Pancreas (tissue), 10 donors: ENCODE measurements around the gene NKX2-1. TPM values are rescaled to one million over a fixed set of nuclear protein-coding genes. Genes with fewer than 3 reads are reported as not detected.
"Not testable (repeated sequence)": the region's sequence is repeated elsewhere in the genome, so short reads cannot be mapped to it uniquely, and the experiment has no call there.

Experiments used
- ATAC-seq, 4 donors: fragments of 200-7000 bp; cut with Tn5 transposase; one replicate each; pipeline versions ENCODE4 v1.8.0 to v1.9.1; 2020; ENCODE audit warnings: mild to moderate bottlenecking in 4 of 4, moderate library complexity in 4 of 4
- DNase-seq, 6 donors: peaks; one replicate each; pipeline ENCODE4 v3.0.0-alpha.2; 2020
- FAIRE-seq: peaks from 2 replicates; lab custom pipeline; 2012; peaks lifted over from hg19 to GRCh38; lab: Jason Lieb, UNC
- H3K27ac ChIP-seq, 4 donors: fragments of 200-600 bp; sonication (generic); 1 replicate in 3 of 4; 2 replicates in 1 of 4; pipeline versions ENCODE4 v1.5.0 to v1.8.0; 2020
- H3K27me3 ChIP-seq, 4 donors: fragments of 200-600 bp; one replicate each; pipeline ENCODE4 v1.8.0; 2021
- H3K36me3 ChIP-seq, 3 donors: fragments of 200-600 bp; sonication (generic) in 1 of 3; one replicate each; pipeline versions ENCODE4 v1.5.0 to v1.8.0; 2020 to 2021
- H3K4me1 ChIP-seq, 3 donors: fragments of 200-600 bp; one replicate each; pipeline ENCODE4 v1.8.0; 2021
- H3K4me3 ChIP-seq, 4 donors: fragments of 200-600 bp; sonication (generic) in 2 of 4; one replicate each; pipeline versions ENCODE4 v1.5.0 to v1.8.0; 2020 to 2021
- H3K9me3 ChIP-seq, 4 donors: fragments of 200-600 bp; one replicate each; pipeline ENCODE4 v1.8.0; 2021
- WGBS, 2 donors: extraction: QIAGEN DNeasy Blood & Tissue Kit; methylation state at CpG; one replicate each; pipeline ENCODE4 v1.1.7; 2013; 5-methylcytosine and 5-hydroxymethylcytosine counted together
- intact Hi-C, 3 donors: fragments of 100-400 bp; cut with DNase I; formaldehyde crosslinking; loops; one replicate each; pipeline versions ENCODE4 v1.11.1 to v1.14.2; 2022
- polyA plus RNA-seq, 2 donors: library from polyadenylated mRNA; stranded (reverse); fragments of 200-250 nt; gene quantifications; one replicate each; pipeline ENCODE4 v1.2.3, GENCODE V29; 2013
- total RNA-seq, 6 donors: library from RNA; stranded (reverse); fragmentation: NEBNext Ultra II Directional in 4 of 6; extraction: Animal tissue kit (Norgen Biotek cat#: 25700) in 4 of 6; gene quantifications; one replicate each; pipeline versions ENCODE4 v1.2.1 to v1.2.4, GENCODE V29; 2021 to 2023
- TF ChIP-seq, protein P1 (sequence below), 4 donors: fragments of 200-600 bp; sonication (generic) in 3 of 4; IDR thresholded peaks; one replicate each; pipeline versions ENCODE4 v1.5.0 to v1.8.0; 2021; ENCODE audit warnings: antibody characterized with exemption in 4 of 4
- donor health status: healthy with polysubstance abuse.
- donor health status: DM: no; HTN: no; CAD: no; lungs with moderate emphysema.
- donor health status: DM: no; HTN: no; CAD: no.
- donor health status: control.
- donor health status: control.
- donor health status: Bipolar disorder and iron deficiency.
- donor health status: DM: yes; HTN: yes; CAD: no.
- donor health status: DM: no; HTN: no; CAD: no.
- donor health status: DM: no; HTN: no; CAD: no.
- donor health status: DM: yes; HTN: yes; CAD: no.

The NKX2-1 gene
- total and polyA plus RNA-seq, 8 donors: 0.25 TPM; not detected in 7

DNA sequence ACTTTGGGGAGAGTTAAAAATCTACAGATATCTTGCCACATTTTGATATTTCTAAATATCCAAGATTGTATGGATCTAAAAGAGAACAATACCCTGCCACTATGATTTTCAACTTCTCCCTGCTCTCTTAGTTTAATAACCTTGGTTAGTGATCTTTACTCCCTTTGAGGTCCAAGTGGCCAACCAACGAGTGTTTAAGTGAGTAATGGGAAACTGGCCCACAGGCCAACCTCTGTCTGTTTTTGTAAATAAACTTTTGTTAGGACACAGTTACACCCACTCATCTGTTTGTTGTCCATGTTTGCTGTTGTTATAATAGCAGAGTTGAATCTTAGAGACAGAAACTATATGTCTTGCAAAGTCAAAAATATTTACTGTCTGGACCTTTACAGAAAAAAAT is 30.9 kb upstream of the NKX2-1 start:
- H3K36me3 ChIP-seq: no peaks in the 10 kb centered on the region
- 13 to 16% methylated on average over 1 of the region's 1 CpG for WGBS, 2 donors
- ATAC-seq (no peak), FAIRE-seq (no peak), DNase-seq (no peak)
- intact Hi-C loops: loop anchor here in 1 of 3 donors (10.0 kb wide), 1 partner anchor 54 kb away; no protein-coding TSS in a partner anchor
- H3K27ac ChIP-seq: no peak overlapping the region
- peaks cover 0 to 5% (median 0%) of the 10 kb centered on the region in 4 donors for H3K27me3 ChIP-seq
- H3K9me3 ChIP-seq: no peaks in the 10 kb centered on the region
- no peaks in the 10 kb centered on the region for H3K4me1 ChIP-seq
- no peak overlapping the region for H3K4me3 ChIP-seq
- TF ChIP-seq, protein P1, sequence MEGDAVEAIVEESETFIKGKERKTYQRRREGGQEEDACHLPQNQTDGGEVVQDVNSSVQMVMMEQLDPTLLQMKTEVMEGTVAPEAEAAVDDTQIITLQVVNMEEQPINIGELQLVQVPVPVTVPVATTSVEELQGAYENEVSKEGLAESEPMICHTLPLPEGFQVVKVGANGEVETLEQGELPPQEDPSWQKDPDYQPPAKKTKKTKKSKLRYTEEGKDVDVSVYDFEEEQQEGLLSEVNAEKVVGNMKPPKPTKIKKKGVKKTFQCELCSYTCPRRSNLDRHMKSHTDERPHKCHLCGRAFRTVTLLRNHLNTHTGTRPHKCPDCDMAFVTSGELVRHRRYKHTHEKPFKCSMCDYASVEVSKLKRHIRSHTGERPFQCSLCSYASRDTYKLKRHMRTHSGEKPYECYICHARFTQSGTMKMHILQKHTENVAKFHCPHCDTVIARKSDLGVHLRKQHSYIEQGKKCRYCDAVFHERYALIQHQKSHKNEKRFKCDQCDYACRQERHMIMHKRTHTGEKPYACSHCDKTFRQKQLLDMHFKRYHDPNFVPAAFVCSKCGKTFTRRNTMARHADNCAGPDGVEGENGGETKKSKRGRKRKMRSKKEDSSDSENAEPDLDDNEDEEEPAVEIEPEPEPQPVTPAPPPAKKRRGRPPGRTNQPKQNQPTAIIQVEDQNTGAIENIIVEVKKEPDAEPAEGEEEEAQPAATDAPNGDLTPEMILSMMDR (IDR thresholded peaks at IDR 0.05): no peak

DNA sequence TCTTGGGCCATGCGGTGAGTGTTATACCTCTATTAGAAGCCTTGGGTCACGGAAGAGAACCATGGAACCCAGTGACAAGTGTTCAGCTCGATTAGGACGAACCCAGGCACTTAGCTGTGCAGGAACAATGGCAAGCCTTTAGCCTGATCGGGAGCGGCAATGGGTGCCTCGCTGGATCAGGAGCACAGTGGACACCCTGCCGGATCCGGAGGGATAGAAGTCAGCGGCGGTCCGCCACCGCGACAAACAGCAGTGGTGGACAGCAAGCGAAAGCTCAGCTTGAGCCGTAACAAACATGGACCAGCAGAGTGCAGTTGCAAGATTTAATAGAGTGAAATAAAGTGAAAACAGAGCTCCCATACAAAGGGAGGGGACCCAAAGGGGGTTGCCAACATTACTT is 24.2 kb upstream of the NKX2-1 start:
- intact Hi-C loops, H3K36me3 ChIP-seq, H3K27me3 ChIP-seq, H3K9me3 ChIP-seq, DNase-seq, H3K27ac ChIP-seq, ATAC-seq, H3K4me3 ChIP-seq, FAIRE-seq, H3K4me1 ChIP-seq: not testable (repeated sequence)
- 85 to 92% methylated on average over 16 of the region's 16 CpGs for WGBS, 2 donors

DNA sequence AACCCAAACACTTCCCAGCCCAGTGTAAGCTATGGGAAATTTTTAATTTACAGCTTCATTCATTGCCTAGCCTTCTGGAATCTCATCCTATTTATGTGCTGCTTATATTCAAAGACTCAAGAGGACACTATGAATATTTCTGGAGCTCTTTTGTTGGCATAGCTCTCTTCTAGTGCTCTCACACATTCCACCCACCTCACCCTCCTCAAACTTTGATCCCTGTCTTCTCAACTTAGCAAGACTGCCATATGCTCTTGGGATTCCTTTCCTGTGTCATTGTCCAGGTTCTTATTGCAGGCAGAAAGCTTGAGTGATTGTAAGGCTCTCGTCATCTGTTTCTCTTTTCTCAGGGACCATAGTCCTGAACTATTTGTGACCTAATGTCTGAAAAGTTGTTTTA is 18.0 kb upstream of the NKX2-1 start:
- H3K27me3 ChIP-seq: peaks cover 0 to 9% (median 0%) of the 10 kb centered on the region in 4 donors
- intact Hi-C loops: no loop called here

DNA sequence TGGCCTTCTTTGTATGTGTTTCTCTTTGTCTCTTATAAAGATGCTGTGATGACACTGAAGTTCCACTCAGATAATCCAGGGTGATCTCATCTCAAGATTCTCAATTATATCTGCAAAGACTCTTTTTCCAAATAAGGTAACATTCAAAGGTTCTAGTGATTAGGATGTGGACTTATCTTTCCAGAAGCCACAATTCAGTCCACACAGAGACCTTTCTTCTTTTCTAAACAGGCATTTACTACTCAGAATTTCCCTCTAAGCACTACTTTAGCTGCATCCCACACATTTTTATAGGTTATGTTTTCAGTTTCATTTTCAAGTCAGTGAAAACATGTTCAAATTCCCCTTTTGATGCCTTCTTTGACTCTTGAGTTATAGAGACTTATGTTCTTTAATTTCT is 9.0 kb upstream of the NKX2-1 start:
- FAIRE-seq (no peak), ATAC-seq (no peak), DNase-seq (no peak)
- intact Hi-C loops: no loop called here
- Histone ChIP-seq H3K27me3 (peaks cover 0 to 50% (median 6%) of the 10 kb centered on the region in 4 donors), H3K36me3 (no peaks in the 10 kb centered on the region), H3K4me3 (no peak overlapping the region), H3K4me1 (no peaks in the 10 kb centered on the region), H3K27ac (no peak overlapping the region), H3K9me3 (no peaks in the 10 kb centered on the region)
- TF ChIP-seq, protein P1 (IDR thresholded peaks at IDR 0.05): no peak

More for the DNA sequence above, 18.0 kb upstream of the NKX2-1 start:
- TF ChIP-seq, protein P1 (IDR thresholded peaks at IDR 0.05): no peak
- no peak for FAIRE-seq
- WGBS, 2 donors: 47 to 60% methylated on average over 1 of the region's 1 CpG
- H3K36me3 ChIP-seq: no peaks in the 10 kb centered on the region
- ATAC-seq: no peak
- no peak for DNase-seq
- no peak overlapping the region for H3K27ac ChIP-seq
- H3K4me1 ChIP-seq: no peaks in the 10 kb centered on the region
- H3K4me3 ChIP-seq: no peak overlapping the region
- H3K9me3 ChIP-seq: no peaks in the 10 kb centered on the region

DNA sequence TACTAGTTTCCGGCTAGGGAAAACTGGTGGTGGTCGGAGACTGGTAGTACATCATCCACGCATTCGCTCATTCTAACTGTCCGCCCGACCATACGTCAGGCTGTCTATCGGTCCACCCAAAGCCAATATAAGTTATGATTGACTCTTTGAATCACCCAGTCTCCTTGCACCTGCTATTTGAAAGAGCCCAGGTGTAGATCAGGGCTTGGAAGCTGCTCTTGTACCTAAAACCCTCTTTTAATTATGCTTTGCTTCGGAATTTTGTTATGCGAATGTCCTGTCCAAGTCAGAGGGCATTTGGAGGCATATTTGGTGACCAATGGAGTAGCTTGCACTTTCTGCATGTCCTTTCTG is 5.7 kb upstream of the NKX2-1 start:
- Histone ChIP-seq H3K27me3 (peaks cover 3 to 68% (median 9%) of the 10 kb centered on the region in 4 donors), H3K4me1 (peaks cover 0 to 9% (median 7%) of the 10 kb centered on the region in 3 donors), H3K9me3 (no peaks in the 10 kb centered on the region), H3K4me3 (no peak overlapping the region), H3K36me3 (no peaks in the 10 kb centered on the region), H3K27ac (no peak overlapping the region)
- DNase-seq: no peak
- FAIRE-seq: no peak
- intact Hi-C loops: no loop called here
- TF ChIP-seq, protein P1 (IDR thresholded peaks at IDR 0.05): no peak
- WGBS, 2 donors: 10 to 14% methylated on average over 10 of the region's 10 CpGs
- no peak for ATAC-seq
